Hippocampal formation (tissue), 2 donors: ENCODE data around the gene NAV3.

Experiments used
- DNase-seq, 2 donors: peaks; one replicate each; lab custom pipeline; 2025; lab: John Stamatoyannopoulos, UW

The NAV3 gene, protein sequence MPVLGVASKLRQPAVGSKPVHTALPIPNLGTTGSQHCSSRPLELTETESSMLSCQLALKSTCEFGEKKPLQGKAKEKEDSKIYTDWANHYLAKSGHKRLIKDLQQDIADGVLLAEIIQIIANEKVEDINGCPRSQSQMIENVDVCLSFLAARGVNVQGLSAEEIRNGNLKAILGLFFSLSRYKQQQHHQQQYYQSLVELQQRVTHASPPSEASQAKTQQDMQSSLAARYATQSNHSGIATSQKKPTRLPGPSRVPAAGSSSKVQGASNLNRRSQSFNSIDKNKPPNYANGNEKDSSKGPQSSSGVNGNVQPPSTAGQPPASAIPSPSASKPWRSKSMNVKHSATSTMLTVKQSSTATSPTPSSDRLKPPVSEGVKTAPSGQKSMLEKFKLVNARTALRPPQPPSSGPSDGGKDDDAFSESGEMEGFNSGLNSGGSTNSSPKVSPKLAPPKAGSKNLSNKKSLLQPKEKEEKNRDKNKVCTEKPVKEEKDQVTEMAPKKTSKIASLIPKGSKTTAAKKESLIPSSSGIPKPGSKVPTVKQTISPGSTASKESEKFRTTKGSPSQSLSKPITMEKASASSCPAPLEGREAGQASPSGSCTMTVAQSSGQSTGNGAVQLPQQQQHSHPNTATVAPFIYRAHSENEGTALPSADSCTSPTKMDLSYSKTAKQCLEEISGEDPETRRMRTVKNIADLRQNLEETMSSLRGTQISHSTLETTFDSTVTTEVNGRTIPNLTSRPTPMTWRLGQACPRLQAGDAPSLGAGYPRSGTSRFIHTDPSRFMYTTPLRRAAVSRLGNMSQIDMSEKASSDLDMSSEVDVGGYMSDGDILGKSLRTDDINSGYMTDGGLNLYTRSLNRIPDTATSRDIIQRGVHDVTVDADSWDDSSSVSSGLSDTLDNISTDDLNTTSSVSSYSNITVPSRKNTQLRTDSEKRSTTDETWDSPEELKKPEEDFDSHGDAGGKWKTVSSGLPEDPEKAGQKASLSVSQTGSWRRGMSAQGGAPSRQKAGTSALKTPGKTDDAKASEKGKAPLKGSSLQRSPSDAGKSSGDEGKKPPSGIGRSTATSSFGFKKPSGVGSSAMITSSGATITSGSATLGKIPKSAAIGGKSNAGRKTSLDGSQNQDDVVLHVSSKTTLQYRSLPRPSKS (N-terminal part only)

DNA sequence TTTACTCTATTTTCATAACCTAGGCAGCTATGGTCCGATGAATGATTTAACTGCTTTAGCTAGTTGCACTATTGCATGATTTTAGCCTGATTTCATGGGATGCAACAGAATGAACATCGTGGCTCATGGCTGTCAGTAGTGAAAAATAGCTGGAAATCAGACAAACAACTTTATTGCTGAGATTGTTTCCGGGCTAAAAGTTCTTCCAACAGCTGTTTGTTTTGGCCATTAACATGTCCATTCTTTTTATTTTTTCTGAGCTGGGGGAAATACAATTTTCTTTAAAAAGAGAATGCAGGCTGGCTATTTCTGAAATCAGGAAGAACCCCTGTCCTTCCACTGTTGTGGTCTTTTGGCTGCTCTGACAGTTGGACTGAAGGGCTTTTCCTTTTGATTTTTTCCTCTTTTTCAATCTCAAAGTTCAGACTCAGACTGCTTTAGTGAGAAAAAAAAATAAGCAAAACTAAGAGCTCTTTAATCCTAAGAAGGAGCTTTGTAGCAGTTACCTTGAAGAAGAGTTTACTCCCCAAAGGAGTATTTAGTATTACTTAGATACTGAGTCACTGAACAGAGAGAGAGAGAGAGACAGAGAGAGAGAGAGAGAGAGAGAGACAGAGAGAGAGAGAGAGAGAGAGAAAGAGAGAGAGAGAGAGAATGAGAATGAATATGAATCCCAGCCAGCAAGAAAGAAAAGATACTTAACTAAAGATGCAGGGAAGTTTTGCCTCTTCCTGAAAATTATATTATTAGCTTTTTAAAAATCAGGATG lies at the start of gene NAV3:
NAV3 (plus strand) TSS at position 312 of the 769 bp plus-strand sequence. CDS start 568 bp downstream, outside the sequence.
- DNase-seq, result no peak

DNA sequence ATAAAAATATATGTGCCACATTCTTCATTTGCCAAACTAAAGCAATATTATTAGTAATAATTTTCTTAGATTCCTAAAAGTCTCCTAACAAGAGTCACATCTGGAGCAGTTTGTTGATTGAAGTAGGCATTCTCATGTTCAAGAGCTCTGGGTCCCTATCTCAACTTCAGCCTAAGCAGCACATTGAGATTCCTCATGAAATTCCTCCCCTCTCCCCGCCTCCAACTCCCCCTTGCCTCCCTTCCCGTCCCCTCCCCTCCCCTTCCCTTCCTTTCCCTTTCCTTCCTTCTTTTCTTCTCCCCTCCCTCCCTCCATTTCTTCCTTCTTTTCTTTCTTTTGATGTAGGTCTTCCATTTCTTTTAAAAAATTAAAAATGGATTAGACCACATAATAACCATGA lies 48.7 kb upstream of the NAV3 start:
- DNase-seq, result no peak

DNA sequence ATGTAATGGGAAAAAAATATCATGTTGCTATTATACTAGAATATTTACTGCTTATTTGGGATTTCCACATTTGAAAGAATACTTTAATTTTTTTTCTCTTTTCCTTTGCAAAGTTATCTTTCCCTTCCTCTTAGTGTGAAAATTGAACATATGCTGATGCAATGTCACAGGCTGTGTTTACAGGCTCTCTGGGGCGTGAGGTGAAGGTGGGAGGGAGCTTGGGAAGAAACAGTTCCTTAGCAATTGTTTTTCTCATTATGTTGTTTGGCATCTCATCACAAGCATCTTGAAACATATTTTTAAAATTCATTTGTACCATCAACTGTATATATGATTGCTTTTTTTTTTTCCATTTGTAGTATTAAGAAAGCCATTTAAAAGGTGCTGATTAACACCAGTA lies 47.9 kb upstream of the NAV3 start:
- DNase-seq, result no peak

DNA sequence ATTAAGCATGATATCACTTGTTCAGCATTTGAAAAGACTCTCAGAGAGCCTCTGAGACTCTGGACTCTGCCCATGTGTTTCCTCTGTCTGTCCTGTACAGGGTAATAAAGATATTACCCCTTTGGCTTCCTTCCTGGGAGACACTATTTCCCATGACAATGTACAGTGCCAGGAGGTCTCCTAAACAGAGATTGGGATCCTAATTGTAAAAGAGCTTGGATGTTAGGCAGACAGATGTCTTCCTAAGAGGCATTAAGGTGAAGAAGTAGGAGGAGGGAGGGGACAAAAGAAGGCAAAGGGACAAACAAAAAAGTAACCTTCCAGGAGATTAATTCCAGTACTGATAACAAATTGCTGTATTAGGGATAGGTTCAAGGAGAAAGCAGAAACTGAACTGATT lies 45.5 kb upstream of the NAV3 start:
- DNase-seq, result no peak

DNA sequence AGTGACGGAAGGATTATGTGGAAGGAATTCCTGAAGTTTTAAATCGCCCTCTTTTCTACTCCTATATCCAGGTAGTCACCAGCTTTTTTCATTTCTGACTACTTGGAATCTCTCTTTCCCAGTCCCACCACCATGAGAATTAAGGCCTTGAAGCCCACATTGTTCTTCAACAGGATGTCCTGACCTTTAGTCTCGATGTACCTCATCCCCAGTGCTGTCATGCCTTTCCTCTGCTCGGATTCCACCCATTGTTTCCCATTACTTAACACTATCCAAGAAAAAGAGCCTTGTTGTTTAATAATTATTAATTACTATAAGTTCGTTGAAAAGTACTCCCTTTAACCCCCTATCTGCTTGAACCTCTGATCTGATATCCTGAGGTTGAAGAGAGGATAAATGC lies 44.0 kb upstream of the NAV3 start:
- DNase-seq, result no peak

DNA sequence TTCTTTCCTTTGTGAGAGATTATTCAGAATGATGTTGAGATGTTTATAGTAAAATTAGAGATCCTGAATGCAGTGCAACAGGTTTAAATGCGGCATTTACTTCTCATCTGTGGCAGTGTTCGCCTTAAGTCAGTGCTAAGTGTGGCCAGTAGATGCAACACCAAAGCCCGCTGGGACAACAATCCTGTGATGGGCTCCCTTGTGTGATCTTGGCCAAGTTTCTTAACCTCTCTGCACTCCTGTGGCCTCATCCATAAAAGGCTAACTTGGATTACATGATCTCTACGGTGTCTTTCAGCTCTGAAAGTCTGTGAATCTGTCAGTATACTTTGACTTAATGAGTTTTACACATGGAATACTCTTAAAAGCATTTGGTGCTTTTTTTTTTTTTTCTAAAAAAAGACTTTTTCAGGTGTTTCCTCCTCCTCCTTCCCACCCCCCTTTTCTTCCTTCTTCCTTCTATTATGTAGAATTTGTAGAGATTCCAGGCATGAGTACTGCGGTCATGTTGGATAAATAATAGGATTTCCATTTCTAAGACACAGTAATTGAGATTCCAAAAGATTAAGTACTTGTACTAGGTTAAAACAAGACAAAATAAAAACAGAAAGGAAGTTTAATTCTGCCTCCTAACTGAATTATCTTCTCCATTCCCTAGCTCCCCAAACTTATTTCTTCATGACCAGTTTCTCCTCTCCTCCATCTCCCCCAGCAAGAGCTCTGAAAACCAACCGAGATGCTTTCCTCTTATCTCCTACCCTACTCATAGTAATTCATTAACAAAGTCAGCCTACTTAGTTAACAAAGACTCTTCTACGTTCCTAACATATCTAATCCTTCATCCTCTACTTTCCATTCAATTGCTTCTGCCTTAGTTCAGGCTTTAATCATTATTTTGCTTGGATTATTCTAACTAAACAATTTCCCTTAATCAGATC lies 42.2 kb upstream of the NAV3 start:
- no peak for DNase-seq

DNA sequence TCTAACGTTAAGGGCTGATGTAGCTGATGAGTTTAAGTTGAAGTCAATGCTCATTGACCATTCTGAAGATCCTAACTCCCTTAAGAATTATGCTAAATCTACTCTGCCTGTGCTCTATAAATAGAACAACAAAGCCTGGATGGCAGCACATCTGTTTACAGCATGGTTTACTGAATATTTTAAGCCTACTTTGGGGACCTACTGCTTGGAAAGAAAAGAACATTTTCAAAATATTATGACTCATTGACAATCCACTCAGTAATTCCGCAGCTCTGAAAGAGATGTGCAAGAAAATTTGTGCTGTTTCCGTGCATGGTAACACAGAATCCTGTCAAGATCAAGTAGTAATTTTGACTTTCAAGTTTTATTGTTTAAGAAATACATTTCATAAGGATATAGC lies 35.0 kb upstream of the NAV3 start:
- no peak for DNase-seq

DNA sequence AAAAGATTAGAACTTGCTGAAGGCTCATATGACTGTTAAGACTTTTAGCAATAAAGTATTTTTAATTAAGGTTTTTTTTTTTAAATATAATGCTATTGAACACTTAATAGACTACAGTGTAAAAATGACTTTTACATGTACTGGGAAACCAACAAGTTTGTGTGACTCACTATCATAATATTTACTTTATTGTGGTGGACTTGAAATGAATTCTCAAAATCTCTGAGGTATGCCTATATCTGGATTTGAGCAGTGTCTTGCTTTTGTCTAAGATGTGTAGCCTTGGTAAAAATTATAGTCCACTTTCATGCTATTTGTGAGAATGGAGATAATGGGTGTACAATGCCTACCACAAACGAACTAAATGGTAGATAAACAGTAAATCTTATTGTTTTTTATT lies 33.9 kb upstream of the NAV3 start:
- no peak for DNase-seq

DNA sequence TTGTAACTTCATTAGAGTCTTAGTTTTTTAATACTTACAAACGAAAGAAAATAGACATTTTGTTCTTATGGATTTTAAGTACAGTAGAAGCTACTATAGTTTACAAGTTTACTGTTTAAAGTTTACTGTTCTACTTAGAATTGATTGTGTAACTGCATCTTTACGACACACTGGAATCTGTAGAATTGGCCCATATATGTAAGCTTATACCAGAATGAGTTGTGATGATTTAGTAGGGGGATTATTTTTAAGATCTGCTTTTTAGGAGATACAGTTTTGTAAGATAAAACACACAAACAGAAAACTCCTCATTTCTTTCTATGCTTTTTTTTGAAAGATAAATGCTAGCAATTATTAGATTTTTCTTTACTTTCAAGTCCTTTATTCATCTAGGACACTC lies 30.2 kb upstream of the NAV3 start:
- DNase-seq, result no peak

DNA sequence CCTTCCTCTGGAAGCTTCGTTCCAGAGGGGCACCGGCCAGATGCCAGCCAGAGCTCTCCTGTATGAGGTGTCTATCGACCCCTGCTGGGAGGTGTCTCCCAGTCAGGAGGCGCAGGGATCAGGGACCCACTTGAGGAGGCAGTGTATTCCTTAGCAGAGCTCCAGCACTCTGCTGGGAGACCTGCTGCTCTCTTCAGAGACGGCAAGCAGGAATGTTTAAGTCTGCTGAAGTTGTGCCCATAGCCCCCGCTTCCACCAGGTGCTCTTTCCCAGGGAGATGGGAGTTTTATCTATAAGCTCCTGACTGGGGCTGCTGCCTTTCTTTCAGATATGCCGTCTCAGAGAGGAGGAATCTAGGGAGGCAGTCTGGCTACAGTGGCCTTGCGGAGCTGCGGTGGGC lies 22.2 kb upstream of the NAV3 start:
- no peak for DNase-seq

DNA sequence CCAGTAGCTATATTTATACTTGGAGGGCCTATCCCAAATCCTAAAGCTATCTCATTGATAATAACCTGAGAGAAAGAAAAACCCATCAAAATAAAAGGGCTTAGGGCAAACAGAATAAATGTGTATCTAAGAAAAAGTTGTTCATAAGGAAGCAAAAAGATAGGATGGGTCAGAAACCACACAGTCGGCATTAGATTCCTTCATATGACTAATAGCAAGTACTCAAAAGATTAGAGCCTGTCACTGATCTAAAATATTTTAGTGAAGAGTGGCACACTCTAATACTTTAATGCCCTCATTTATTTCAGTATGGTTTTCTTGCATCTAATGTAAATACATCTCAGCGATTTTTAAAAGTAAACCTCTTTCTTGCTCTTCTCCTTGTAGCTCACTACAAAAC lies 17.1 kb upstream of the NAV3 start:
- DNase-seq, result no peak

DNA sequence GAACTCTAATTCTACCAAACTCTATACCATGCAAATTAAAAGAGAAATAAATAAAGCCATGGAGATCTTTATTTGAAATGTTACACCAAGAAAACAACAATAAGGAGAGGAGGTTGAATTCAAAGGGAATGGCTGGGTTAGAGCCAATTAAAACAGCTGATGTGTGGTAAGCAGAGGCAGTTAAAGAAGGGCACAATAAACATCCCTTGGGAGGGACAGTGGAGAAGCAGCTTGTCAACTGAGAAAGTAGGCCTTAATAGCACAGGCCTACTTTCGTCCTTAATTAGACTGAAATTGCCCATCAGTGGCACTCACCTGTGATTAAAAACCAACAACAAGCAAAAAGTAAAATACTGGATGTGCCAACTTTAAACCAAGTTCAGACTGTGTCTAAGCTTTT lies 16.3 kb upstream of the NAV3 start:
- DNase-seq, result no peak

DNA sequence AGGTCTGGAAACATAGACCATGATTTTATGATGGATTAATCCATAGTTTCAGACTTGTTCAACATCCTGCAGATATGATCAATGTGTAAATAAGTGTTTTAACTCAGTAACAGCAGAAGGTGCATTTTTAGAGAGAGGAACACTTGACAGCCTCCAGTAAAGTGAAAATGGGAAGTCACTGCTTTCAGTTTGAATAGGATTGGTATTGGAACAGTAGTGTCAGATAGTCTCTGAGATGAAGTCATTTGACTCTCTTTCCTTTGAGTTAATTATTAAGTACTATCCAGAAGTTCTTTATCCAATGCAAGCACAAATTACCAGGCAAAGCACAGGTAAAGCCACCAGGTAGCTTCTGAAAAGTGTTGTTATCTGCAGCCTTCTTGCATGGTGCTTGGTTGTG lies 14.5 kb upstream of the NAV3 start:
- DNase-seq, result no peak

DNA sequence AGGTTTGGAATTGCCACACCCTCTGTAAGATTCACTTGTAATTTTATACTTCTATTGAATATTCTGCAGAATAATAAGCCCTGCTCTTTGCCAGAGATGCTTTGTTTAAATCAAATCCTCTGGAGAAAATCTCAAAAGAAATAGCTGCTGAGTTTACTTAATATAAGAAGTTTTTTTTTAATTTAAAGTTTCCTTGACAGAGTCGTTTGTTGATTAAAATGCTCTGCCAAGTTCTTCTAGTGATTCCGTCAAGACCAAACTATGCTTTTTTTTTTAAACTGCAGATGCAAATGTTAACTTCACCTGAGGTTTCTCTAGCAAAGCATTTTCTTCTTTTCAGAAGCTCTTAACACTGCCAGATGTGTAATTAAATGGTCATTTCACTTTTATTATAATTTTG lies 13.4 kb upstream of the NAV3 start:
- no peak for DNase-seq

DNA sequence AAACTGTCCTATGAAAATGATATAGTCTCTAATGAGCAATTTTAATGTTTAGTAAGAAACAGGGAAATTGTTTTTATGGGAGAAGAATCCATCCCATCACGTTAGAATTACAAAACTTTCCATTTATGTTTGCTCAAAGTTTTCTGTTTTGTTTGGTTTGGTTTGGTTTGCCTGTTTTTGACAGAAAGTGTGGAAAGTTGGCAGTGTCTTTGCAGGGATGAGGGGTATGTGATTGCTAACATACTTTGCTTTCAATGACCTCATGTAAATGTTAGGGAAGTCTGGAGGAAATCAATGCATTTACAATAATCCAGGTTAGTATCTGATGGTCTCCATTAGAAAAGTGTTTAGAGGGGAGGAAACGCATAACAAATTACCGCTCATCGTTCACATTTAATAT lies 12.3 kb upstream of the NAV3 start:
- DNase-seq, result no peak

DNA sequence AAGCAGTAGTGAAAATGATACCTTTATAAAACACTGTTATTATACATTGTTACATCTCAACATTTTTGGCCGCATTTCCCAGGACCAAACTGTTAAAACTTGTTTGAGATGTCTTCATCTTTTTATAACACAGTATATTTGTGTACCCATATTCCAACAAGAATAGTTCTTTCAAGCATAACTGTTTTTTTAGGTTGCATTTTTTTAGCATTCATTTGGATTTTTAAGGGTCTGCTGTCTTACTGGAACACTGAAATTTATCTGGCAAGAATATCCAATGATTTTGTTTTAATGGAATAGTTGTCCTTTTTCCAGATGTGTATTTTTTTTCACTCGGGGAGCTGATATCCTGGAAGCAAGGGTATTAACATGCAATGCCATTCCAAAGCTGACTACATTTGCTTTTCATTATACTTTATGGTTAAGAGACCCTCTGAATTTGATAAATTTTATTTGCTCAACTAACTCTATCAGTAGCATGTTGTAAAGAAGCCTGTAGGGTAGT lies 8.9 kb upstream of the NAV3 start:
- no peak for DNase-seq

DNA sequence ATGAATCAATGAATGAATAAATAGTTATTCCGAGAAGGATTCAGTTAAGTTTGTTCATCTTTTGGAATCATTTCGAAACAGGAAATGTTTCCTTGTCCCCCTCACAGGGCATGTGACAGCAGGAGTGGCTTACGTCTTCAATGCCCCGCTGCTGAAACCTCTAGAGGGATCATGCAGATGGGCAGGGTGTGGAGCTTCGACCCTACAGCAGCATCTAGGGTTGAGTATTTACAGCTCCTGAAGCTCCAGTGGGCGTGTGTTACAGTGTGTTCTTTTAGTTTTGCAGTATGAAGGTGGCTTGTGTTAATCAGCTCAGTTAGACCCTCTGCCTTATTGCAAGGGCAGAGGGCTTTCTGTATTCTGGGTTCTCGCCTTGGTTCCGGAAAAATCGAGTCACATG lies 2.6 kb downstream of the NAV3 start:
- no peak for DNase-seq

DNA sequence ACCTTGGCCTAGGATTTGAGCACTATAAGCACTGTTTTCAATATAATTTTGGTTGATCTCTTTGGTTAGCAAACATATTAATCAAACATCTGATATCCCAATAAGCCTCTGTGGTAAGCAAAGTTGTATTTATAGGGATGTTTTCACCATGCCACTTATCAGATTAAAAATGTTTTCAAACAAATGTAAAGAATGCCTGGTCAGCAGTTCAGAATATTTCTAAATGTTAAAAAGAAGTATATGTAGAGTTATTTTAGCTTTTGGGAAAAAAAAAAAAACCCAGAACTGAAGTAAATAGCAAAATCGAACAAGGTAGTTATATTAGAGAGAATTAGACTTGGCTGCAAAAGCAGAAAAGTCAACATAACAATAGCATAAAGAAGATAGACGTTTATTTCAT lies 3.9 kb downstream of the NAV3 start:
- no peak for DNase-seq

DNA sequence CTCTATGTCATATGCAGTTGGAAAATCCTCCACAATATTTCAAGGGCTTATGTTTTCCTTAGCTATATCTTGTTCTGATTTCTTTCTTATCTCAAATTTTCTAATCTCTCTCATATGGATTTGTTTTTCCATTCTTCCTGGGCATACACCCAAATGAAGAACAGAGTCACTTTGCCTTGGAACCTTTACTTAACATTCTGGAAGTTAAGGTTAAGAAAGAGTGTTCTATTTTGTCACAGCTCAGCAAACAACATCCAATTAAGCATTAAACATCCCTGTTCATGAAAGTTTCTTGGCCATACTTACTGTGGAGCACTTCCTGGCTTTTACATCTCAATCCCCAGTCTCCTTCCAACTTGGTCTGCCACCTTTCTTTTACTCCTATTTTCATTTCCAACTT lies 5.3 kb downstream of the NAV3 start:
- no peak for DNase-seq

DNA sequence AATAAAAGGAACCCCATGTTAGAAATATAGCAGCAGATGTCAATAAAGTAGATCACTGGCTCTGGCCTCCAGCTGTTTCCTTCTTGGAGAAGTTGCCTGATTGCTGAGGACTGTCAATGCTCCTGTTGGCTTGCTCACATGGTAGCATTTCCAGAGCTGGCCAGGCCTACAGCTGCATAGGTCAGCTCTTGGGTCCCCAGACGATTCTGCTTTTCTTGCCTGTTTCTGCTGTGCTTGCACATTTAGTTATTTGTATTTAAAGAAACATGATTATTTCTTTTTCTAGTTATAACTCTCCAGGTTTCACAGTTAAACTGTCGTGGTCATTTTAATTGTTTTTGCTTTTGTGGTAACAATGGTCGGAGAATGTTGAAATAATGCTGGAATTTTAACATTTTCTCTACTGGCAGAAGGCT lies 7.2 kb downstream of the NAV3 start:
- DNase-seq, result peak in 1 of 2 donors; percentile 22

DNA sequence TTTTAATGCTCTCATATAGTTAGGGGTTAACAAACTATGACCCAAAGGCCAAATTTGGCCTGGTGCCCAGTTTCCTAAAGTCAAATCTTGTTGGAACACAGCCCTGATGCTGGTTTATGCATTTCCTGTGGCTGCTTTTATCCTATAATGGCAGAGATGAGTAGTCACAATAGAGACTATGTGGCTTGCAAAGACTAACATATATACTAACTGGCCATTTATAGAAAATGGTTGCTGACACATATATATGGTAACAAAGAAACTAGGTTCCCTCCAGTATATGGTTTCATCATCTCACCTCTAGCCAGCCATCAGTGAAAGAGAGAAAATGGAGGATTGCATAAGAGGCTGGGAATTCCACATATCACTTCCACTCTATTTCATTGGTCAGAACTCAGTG lies 10.8 kb downstream of the NAV3 start:
- DNase-seq, result no peak
